ENCODE data around the gene CFAP299. TPM values are rescaled to one million over a fixed set of nuclear protein-coding genes. Genes with fewer than 3 reads are reported as not detected.
"Not testable (repeated sequence)": the region's sequence is repeated elsewhere in the genome, so short reads cannot be mapped to it uniquely, and the experiment has no call there.

CFAP299 gene
- total and polyA plus RNA-seq, 4 donors = not detected

GRCh38 chr4:80306260-80306659 lies 29.3 kb upstream of the CFAP299 start:
- DNase-seq (no peak), ATAC-seq (ENCODE audit: low FRiP score) (no peak)
- intact Hi-C loops (cut with DNase I) = no loop called here
- WGBS, 2 donors = 79 to 81% methylated on average over 2 of the region's 2 CpGs
- no peak overlapping the region for H3K4me3 ChIP-seq (ENCODE audit: low read length in 2 of 2)
- no peaks in the 10 kb centered on the region for H3K27me3 ChIP-seq (ENCODE audit: control insufficient read depth in 1 of 2, insufficient read depth in 2 of 2, low read length in 1 of 2)
- no peaks in the 10 kb centered on the region for H3K36me3 ChIP-seq (ENCODE audit: control insufficient read depth in 1 of 2, insufficient read depth in 2 of 2, low read length in 1 of 2)
- H3K9me3 ChIP-seq (ENCODE audit: control insufficient read depth, low read length) = no peaks in the 10 kb centered on the region
- H3K4me1 ChIP-seq (ENCODE audit: control insufficient read depth in 1 of 2, insufficient read depth in 2 of 2, low read length in 2 of 2) = no peaks in the 10 kb centered on the region
- H3K27ac ChIP-seq (ENCODE audit: low read depth in 1 of 2, low read length in 2 of 2) = no peak overlapping the region

- Histone ChIP-seq H3K4me3 (ENCODE audit: low read length in 2 of 2) (no peak overlapping the region), H3K27ac (ENCODE audit: low read depth in 1 of 2, low read length in 2 of 2) (no peak overlapping the region), H3K4me1 (ENCODE audit: control insufficient read depth in 1 of 2, insufficient read depth in 2 of 2, low read length in 2 of 2) (no peaks in the 10 kb centered on the region), H3K9me3 (ENCODE audit: control insufficient read depth, low read length) (no peaks in the 10 kb centered on the region), H3K27me3 (ENCODE audit: control insufficient read depth in 1 of 2, insufficient read depth in 2 of 2, low read length in 1 of 2) (no peaks in the 10 kb centered on the region), H3K36me3 (ENCODE audit: control insufficient read depth in 1 of 2, insufficient read depth in 2 of 2, low read length in 1 of 2) (no peaks in the 10 kb centered on the region)
- WGBS, 2 donors = 13 to 27% methylated on average over 1 of the region's 1 CpG
- no peak for DNase-seq
- no peak for ATAC-seq (ENCODE audit: low FRiP score)
- intact Hi-C loops (cut with DNase I) = no loop called here
These were observed 28.3 kb upstream of the CFAP299 start for GRCh38 chr4:80307183-80307735.

- H3K27me3 ChIP-seq (ENCODE audit: control insufficient read depth in 1 of 2, insufficient read depth in 2 of 2, low read length in 1 of 2) = no peaks in the 10 kb centered on the region
- intact Hi-C loops (cut with DNase I) = no loop called here
- H3K9me3 ChIP-seq (ENCODE audit: control insufficient read depth, low read length) = no peaks in the 10 kb centered on the region
- no peak overlapping the region for H3K4me3 ChIP-seq (ENCODE audit: low read length in 2 of 2)
- no peaks in the 10 kb centered on the region for H3K4me1 ChIP-seq (ENCODE audit: control insufficient read depth in 1 of 2, insufficient read depth in 2 of 2, low read length in 2 of 2)
- WGBS, 2 donors = 35 to 51% methylated on average over 10 of the region's 10 CpGs
- H3K36me3 ChIP-seq (ENCODE audit: control insufficient read depth in 1 of 2, insufficient read depth in 2 of 2, low read length in 1 of 2) = no peaks in the 10 kb centered on the region
- ATAC-seq (ENCODE audit: low FRiP score) = no peak
- H3K27ac ChIP-seq (ENCODE audit: low read depth in 1 of 2, low read length in 2 of 2) = no peak overlapping the region
- DNase-seq = no peak
These were observed 27.6 kb upstream of the CFAP299 start for GRCh38 chr4:80307774-80308465.

- ATAC-seq (ENCODE audit: low FRiP score) (no peak), DNase-seq (no peak)
- no peak overlapping the region for H3K4me3 ChIP-seq (ENCODE audit: low read length in 2 of 2)
- H3K36me3 ChIP-seq (ENCODE audit: control insufficient read depth in 1 of 2, insufficient read depth in 2 of 2, low read length in 1 of 2) = no peaks in the 10 kb centered on the region
- WGBS, 2 donors = 45 to 52% methylated on average over 4 of the region's 4 CpGs
- no peak overlapping the region for H3K27ac ChIP-seq (ENCODE audit: low read depth in 1 of 2, low read length in 2 of 2)
- intact Hi-C loops (cut with DNase I) = no loop called here
- H3K27me3 ChIP-seq (ENCODE audit: control insufficient read depth in 1 of 2, insufficient read depth in 2 of 2, low read length in 1 of 2) = no peaks in the 10 kb centered on the region
- no peaks in the 10 kb centered on the region for H3K9me3 ChIP-seq (ENCODE audit: control insufficient read depth, low read length)
- no peaks in the 10 kb centered on the region for H3K4me1 ChIP-seq (ENCODE audit: control insufficient read depth in 1 of 2, insufficient read depth in 2 of 2, low read length in 2 of 2)
These were observed 27.1 kb upstream of the CFAP299 start for GRCh38 chr4:80308466-80308822.

GRCh38 chr4:80309294-80310004 lies 26.1 kb upstream of the CFAP299 start:
- no peak overlapping the region for H3K27ac ChIP-seq (ENCODE audit: low read depth in 1 of 2, low read length in 2 of 2)
- WGBS, 2 donors = 71 to 72% methylated on average over 5 of the region's 5 CpGs

GRCh38 chr4:80311130-80311529 lies 24.4 kb upstream of the CFAP299 start:
- intact Hi-C loops (cut with DNase I) = no loop called here
- H3K9me3 ChIP-seq (ENCODE audit: control insufficient read depth, low read length) = no peaks in the 10 kb centered on the region
- no peaks in the 10 kb centered on the region for H3K4me1 ChIP-seq (ENCODE audit: control insufficient read depth in 1 of 2, insufficient read depth in 2 of 2, low read length in 2 of 2)
- no peaks in the 10 kb centered on the region for H3K27me3 ChIP-seq (ENCODE audit: control insufficient read depth in 1 of 2, insufficient read depth in 2 of 2, low read length in 1 of 2)
- DNase-seq (no peak), ATAC-seq (ENCODE audit: low FRiP score) (no peak)
- H3K36me3 ChIP-seq (ENCODE audit: control insufficient read depth in 1 of 2, insufficient read depth in 2 of 2, low read length in 1 of 2) = no peaks in the 10 kb centered on the region
- H3K27ac ChIP-seq (ENCODE audit: low read depth in 1 of 2, low read length in 2 of 2) = no peak overlapping the region
- no peak overlapping the region for H3K4me3 ChIP-seq (ENCODE audit: low read length in 2 of 2)
- 91 to 93% methylated on average over 3 of the region's 3 CpGs for WGBS, 2 donors

More at GRCh38 chr4:80309294-80310004, 26.1 kb upstream of the CFAP299 start:
- Histone ChIP-seq H3K4me3 (ENCODE audit: low read length in 2 of 2) (no peak overlapping the region), H3K27me3 (ENCODE audit: control insufficient read depth in 1 of 2, insufficient read depth in 2 of 2, low read length in 1 of 2) (no peaks in the 10 kb centered on the region), H3K36me3 (ENCODE audit: control insufficient read depth in 1 of 2, insufficient read depth in 2 of 2, low read length in 1 of 2) (no peaks in the 10 kb centered on the region), H3K4me1 (ENCODE audit: control insufficient read depth in 1 of 2, insufficient read depth in 2 of 2, low read length in 2 of 2) (no peaks in the 10 kb centered on the region), H3K9me3 (ENCODE audit: control insufficient read depth, low read length) (no peaks in the 10 kb centered on the region)
- ATAC-seq (ENCODE audit: low FRiP score) (no peak), DNase-seq (no peak)
- intact Hi-C loops (cut with DNase I) = no loop called here

- intact Hi-C loops (cut with DNase I) = no loop called here
- no peak for DNase-seq
- 76 to 90% methylated on average over 1 of the region's 1 CpG for WGBS, 2 donors
- ATAC-seq (ENCODE audit: low FRiP score) = no peak
- Histone ChIP-seq H3K27me3 (ENCODE audit: control insufficient read depth in 1 of 2, insufficient read depth in 2 of 2, low read length in 1 of 2) (no peaks in the 10 kb centered on the region), H3K27ac (ENCODE audit: low read depth in 1 of 2, low read length in 2 of 2) (no peak overlapping the region), H3K36me3 (ENCODE audit: control insufficient read depth in 1 of 2, insufficient read depth in 2 of 2, low read length in 1 of 2) (no peaks in the 10 kb centered on the region), H3K4me3 (ENCODE audit: low read length in 2 of 2) (no peak overlapping the region), H3K9me3 (ENCODE audit: control insufficient read depth, low read length) (no peaks in the 10 kb centered on the region), H3K4me1 (ENCODE audit: control insufficient read depth in 1 of 2, insufficient read depth in 2 of 2, low read length in 2 of 2) (no peaks in the 10 kb centered on the region)
These were observed 23.4 kb upstream of the CFAP299 start for GRCh38 chr4:80312124-80312523.

- Histone ChIP-seq H3K4me3 (ENCODE audit: low read length in 2 of 2) (no peak overlapping the region), H3K36me3 (ENCODE audit: control insufficient read depth in 1 of 2, insufficient read depth in 2 of 2, low read length in 1 of 2) (no peaks in the 10 kb centered on the region), H3K9me3 (ENCODE audit: control insufficient read depth, low read length) (no peaks in the 10 kb centered on the region), H3K4me1 (ENCODE audit: control insufficient read depth in 1 of 2, insufficient read depth in 2 of 2, low read length in 2 of 2) (no peaks in the 10 kb centered on the region), H3K27me3 (ENCODE audit: control insufficient read depth in 1 of 2, insufficient read depth in 2 of 2, low read length in 1 of 2) (no peaks in the 10 kb centered on the region), H3K27ac (ENCODE audit: low read depth in 1 of 2, low read length in 2 of 2) (no peak overlapping the region)
- DNase-seq (no peak), ATAC-seq (ENCODE audit: low FRiP score) (no peak)
- WGBS, 2 donors = 76 to 85% methylated on average over 7 of the region's 7 CpGs
- intact Hi-C loops (cut with DNase I) = no loop called here
These were observed 21.9 kb upstream of the CFAP299 start for GRCh38 chr4:80313627-80314026.

- DNase-seq; H3K27ac ChIP-seq (ENCODE audit: low read depth in 1 of 2, low read length in 2 of 2); H3K36me3 ChIP-seq (ENCODE audit: control insufficient read depth in 1 of 2, insufficient read depth in 2 of 2, low read length in 1 of 2); H3K4me1 ChIP-seq (ENCODE audit: control insufficient read depth in 1 of 2, insufficient read depth in 2 of 2, low read length in 2 of 2); H3K4me3 ChIP-seq (ENCODE audit: low read length in 2 of 2); intact Hi-C loops (cut with DNase I); H3K27me3 ChIP-seq (ENCODE audit: control insufficient read depth in 1 of 2, insufficient read depth in 2 of 2, low read length in 1 of 2); ATAC-seq (ENCODE audit: low FRiP score); H3K9me3 ChIP-seq (ENCODE audit: control insufficient read depth, low read length): not testable (repeated sequence)
These were observed 19.7 kb upstream of the CFAP299 start for GRCh38 chr4:80315848-80316247.

Measured in aorta (tissue), 5 donors.